ENCODE results near the gene DYNLT2B.

GRCh38 chr3:196360586-196360985, 42.5 kb upstream of the DYNLT2B start:
- TF ChIP-seq CTCF (conservative IDR thresholded peaks at IDR 0.05; ENCODE audit: low read length) (no peak), EZH2phosphoT487 (IDR thresholded peaks at IDR 0.05; ENCODE audit: borderline replicate concordance) (no peak)
